Choroid plexus epithelial cell (primary cell): ENCODE results near the gene ZNF784.

Experiments
- DNase-seq: peaks from one replicate; pipeline ENCODE4 v3.0.0-alpha.2; 2010; ENCODE audit warnings: low read depth
- H3K4me3 ChIP-seq: 2 replicates; pipeline ENCODE4 v1.5.1; 2011; ENCODE audit warnings: low read depth, mild to moderate bottlenecking, control low read depth, low read length, moderate library complexity
- TF ChIP-seq, protein P1 (sequence below): conservative IDR thresholded peaks from 2 replicates; pipeline ENCODE4 v1.5.1; 2011; ENCODE audit warnings: low read depth, mild to moderate bottlenecking, control low read depth, inconsistent platforms, low read length, moderate library complexity

The ZNF784 gene

GRCh38 chr19:55643003-55643886 is 18.9 kb upstream of the ZNF784 start, which contains the start of gene ZNF581:
Gene ZNF581 (plus strand): TSS chr19:55643649. CDS start chr19:55644572, 923 bp downstream.
- DNase-seq, result peak; percentile 82
- peak within 1 kb of the TSS; percentile 81 for H3K4me3 ChIP-seq
- TF ChIP-seq, protein P1, sequence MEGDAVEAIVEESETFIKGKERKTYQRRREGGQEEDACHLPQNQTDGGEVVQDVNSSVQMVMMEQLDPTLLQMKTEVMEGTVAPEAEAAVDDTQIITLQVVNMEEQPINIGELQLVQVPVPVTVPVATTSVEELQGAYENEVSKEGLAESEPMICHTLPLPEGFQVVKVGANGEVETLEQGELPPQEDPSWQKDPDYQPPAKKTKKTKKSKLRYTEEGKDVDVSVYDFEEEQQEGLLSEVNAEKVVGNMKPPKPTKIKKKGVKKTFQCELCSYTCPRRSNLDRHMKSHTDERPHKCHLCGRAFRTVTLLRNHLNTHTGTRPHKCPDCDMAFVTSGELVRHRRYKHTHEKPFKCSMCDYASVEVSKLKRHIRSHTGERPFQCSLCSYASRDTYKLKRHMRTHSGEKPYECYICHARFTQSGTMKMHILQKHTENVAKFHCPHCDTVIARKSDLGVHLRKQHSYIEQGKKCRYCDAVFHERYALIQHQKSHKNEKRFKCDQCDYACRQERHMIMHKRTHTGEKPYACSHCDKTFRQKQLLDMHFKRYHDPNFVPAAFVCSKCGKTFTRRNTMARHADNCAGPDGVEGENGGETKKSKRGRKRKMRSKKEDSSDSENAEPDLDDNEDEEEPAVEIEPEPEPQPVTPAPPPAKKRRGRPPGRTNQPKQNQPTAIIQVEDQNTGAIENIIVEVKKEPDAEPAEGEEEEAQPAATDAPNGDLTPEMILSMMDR, result no peak

- TF ChIP-seq, protein P1, result no peak
- peak overlapping the region; percentile 81 for H3K4me3 ChIP-seq
- DNase-seq, result peak; percentile 46
Observed at GRCh38 chr19:55642153-55643002, 18.0 kb upstream of the ZNF784 start.

GRCh38 chr19:55641426-55642152 is 17.2 kb upstream of the ZNF784 start:
- peak; percentile 50 for DNase-seq
- peak overlapping the region; percentile 81 for H3K4me3 ChIP-seq
- TF ChIP-seq, protein P1, result no peak

DNA sequence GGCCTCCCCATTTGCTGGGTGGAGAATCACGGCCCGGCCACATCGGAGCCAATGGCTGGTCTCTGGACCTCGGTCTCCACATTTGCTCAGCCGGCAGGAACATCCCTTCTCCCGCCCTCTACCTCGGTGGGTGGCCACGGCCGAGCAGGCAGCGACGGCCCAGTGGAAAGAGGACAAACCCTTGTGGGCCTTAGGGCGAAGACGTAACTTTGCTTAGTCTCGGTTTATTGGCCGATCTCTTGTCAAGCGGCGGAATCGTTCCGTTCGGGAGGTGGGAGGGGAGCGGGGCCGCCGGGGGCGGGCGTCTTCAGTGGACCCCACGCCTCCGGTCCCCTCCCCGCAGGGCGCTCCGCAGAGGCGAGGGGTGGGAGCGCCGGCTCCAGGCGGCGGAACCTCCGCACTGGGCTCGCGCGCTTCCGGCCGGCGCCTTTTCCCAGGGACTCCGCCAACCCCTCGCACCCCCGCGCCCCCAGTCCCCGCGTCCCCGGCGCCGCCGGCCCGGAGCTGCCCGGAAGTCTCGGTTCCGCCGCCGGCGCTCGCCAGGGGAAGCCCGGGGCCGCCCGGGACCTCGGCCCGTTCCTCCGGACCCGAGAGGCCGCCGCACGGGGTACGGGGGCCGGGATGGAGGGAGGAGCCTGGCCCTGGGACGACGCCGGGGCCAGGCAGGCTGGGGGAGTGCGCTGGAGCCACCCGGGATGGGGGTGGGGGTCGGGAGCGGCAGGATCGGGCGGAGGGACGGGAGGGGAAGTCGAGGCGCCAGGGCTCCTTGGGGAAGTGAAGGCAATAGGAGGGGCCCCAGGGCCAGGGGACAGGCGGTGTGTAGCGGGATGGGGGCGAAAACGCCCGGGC is 16.4 kb upstream of the ZNF784 start, which contains the start of gene ZNF580:
TSS of gene ZNF580 (plus strand) at position 426 of the 849 bp plus-strand sequence. CDS start 1,507 bp downstream, outside the sequence.
- peak; percentile 91 for DNase-seq
- peak within 1 kb of the TSS; percentile 81 for H3K4me3 ChIP-seq
- TF ChIP-seq, protein P1, result no peak

DNA sequence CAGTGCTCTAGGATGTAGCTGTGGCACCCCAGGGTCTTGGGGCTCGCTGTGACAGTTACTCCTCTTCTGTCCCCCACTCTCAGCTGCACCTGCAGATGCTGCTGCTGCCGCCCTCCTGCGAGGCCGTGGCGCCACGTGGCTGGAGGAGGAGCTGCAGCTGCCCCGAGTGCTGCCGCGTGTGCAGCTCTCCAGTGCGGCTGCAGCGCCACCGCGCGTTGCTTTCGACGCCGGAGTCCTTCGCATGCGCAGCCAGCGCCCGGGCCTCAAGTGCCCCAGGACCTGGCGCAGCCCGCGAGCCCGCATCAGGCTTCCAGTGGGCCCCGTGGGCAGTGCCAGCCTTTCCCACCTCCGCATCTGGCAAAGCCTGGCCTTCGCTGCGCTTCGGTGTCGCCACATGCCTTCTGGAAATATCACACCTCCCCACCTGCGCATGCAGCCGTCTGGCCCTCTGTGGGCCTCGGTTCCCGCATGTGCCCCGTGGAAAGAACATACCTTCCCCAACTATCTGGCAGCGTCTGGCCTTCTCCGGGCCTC is 15.7 kb upstream of the ZNF784 start:
- TF ChIP-seq, protein P1, result peak; percentile 61
- peak overlapping the region; percentile 81 for H3K4me3 ChIP-seq
- peak; percentile 83 for DNase-seq

DNA sequence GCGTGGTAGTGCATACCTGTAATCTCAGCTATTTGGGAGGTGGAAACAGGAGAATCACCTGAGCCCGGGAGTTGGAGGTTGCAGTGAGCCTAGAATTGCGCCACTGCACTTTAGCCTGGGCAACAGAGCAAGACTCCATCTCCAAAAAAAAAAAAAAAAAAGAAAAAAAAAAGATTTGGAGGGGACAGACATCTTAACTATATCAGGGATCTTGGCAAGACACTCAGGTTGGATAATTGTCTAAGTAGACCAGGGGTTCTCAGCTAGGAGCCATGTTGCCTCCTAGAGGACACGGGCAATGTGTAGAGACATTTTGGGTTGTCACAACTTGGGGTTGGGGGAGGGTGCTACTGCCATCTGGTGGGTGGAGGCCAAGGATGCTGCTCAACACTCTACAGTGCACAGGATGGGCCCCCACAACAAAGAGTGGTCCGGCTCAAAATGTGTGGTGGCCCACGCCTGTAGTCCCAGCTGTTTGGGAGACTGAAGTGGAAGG is 14.5 kb upstream of the ZNF784 start:
- TF ChIP-seq, protein P1, result peak; percentile 67
- DNase-seq, result peak; percentile 49
- no peak overlapping the region for H3K4me3 ChIP-seq
